Liver (tissue), 3 donors: ENCODE data around the gene CSNK1G1.

Experiments used
- SP1 ChIP-seq: IDR thresholded peaks from 2 replicates; pipeline ENCODE4 v1.6.1; 2018; ENCODE audit warnings: antibody characterized with exemption, mild to moderate bottlenecking
- TAF1 ChIP-seq: conservative IDR thresholded peaks from 2 replicates; pipeline ENCODE4 v1.6.1; 2016; ENCODE audit warnings: antibody characterized with exemption, mild to moderate bottlenecking
- TF ChIP-seq, protein P1 (sequence below): fragments of 150-350 bp; IDR thresholded peaks from 2 replicates; pipeline ENCODE4 v1.5.1; 2017; ENCODE audit warnings: improper control_type of control experiment, low read depth, low read length; ENCODE audit not compliant: missing input control
- donor health status: healthy.
- donor health status: healthy.

DNA sequence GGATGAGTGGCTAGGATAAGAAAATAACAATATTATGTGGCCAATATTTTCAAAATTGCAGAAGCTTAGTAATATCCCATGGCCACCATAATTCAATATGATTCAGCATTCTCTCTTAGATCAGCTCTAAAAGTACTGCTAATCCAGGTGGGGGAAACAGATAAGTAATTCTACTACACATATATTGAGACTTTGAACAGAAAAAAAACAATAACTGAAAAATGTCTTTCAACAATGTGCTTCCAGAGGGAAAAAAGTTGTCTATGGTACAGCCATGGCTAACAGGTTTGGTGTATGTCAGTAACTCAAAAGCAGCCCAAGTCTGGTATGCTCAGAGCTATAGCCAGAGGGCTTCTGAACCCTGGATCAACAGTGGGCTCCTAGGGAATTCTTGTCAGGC is 150.8 kb downstream of the CSNK1G1 start:
- TF ChIP-seq, protein P1, sequence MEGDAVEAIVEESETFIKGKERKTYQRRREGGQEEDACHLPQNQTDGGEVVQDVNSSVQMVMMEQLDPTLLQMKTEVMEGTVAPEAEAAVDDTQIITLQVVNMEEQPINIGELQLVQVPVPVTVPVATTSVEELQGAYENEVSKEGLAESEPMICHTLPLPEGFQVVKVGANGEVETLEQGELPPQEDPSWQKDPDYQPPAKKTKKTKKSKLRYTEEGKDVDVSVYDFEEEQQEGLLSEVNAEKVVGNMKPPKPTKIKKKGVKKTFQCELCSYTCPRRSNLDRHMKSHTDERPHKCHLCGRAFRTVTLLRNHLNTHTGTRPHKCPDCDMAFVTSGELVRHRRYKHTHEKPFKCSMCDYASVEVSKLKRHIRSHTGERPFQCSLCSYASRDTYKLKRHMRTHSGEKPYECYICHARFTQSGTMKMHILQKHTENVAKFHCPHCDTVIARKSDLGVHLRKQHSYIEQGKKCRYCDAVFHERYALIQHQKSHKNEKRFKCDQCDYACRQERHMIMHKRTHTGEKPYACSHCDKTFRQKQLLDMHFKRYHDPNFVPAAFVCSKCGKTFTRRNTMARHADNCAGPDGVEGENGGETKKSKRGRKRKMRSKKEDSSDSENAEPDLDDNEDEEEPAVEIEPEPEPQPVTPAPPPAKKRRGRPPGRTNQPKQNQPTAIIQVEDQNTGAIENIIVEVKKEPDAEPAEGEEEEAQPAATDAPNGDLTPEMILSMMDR, result no peak
- TF ChIP-seq SP1 (no peak), TAF1 (no peak)
